Activated CD4-positive, alpha-beta T cell treated with anti-CD3 and anti-CD28 coated beads for 1 hour (primary cell): Measurements from ENCODE around the gene CUX1.

ENCODE experiments used
- DNase-seq: peaks from one replicate; pipeline ENCODE4 v3.0.0-alpha.2; 2020

The CUX1 gene

GRCh38 chr7:102262546-102262945 lies 445.1 kb downstream of the CUX1 start:
- DNase-seq = no peak

GRCh38 chr7:102264367-102264891 lies 447.0 kb downstream of the CUX1 start:
- no peak for DNase-seq

DNA sequence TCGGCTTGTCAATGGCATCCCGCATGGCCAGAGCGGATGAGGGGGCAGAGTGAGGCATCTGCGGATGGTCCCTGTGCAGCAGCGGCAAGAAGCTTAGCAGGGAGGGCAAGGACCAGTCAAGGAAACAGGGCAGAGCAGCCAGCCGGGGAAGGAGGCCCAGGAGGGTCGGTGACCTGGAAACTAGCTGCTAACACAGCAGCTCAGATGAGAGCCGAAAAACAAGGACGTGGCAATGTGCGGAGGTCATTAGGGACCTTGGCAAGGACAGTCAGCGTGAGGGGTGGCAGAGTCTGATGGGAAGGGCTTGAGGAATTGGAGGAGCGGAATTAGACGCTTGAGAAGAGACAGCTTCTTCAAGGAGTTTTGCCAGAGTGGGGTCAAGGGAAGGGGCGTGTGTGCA lies 449.1 kb downstream of the CUX1 start:
- DNase-seq = no peak

DNA sequence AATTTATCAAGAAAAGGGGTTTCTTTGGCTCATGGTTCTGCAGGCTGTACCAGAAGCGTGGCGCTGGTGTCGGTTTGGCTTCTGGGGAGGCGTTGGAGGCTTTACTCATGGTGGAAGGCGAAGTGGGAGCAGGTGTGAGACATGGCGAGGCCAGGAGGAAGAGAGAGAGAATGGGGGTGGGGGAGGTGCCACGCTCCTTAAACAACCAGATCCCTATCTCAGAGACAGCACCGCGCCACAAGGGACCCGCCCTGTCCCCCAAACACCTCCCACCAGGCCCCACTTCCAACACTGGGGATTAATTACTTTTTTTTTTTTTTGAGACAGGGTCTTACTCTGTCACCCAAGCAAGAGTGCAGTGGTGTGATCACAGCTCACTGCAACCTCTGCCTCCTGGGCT lies 451.2 kb downstream of the CUX1 start:
- no peak for DNase-seq

DNA sequence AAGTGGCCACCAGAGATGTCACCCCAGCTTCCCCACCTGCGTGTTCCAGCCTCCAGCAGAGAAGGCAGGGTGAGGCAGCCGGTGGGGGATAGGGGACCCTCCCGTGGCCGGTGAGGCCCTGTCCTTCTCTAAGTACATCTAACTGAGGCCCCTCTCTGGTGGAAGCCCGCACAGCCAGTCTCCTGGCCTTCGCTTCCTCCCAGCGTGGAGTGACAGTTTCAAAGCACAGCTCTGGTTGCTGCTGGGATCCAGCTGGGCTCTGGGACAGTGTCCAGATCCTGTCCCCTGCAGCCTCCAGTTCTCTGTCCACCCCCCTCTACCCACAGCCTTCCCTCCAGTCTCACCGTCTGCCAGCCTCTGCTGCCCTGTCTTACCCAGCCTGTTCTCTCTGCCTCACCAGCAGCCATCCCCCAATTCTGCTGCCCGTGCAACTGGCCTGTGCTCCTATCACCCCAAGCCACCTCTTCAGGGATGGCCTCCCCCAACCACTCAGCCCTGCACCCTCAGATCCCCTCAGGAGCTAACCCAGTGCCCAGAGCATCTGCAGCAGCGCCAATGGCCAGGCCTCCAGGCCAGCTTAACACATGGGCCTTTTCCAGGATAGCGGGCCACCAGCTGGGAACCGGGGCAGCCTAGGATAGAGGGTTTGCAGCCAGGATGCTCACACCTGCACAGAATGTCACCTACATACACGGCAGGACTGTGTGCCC lies 452.9 kb downstream of the CUX1 start:
- DNase-seq = no peak

DNA sequence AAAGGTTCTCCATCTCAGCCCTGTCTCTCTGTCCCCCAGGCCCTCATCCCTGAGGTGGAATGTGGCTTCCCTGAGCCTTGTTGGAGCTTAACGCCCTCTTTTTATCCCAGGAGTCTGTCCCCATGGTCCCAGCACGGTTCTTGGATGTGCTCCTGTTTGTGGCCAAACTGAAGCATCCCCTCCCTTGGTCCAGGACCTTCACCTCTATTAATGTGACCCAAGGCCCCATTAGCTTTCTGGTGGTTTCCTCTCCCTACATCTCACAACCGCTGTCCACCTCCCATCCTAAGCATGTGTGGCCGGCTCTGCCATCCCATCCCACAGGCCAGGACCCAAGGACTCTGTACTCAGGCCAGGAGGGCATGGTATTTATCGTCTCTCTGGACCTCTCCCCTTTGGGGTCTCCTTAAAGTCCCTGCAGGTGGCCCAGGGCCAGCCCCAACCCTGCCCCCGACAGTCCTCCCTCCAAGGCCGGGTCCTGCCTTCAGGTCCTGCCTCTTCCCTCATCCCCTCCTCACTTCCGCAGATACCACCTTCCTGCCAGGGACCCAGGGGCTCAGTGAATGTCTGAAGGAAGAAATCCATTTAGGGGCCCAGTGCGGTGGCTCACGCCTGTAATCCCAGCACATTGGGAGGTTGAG lies 453.9 kb downstream of the CUX1 start:
- DNase-seq = no peak

DNA sequence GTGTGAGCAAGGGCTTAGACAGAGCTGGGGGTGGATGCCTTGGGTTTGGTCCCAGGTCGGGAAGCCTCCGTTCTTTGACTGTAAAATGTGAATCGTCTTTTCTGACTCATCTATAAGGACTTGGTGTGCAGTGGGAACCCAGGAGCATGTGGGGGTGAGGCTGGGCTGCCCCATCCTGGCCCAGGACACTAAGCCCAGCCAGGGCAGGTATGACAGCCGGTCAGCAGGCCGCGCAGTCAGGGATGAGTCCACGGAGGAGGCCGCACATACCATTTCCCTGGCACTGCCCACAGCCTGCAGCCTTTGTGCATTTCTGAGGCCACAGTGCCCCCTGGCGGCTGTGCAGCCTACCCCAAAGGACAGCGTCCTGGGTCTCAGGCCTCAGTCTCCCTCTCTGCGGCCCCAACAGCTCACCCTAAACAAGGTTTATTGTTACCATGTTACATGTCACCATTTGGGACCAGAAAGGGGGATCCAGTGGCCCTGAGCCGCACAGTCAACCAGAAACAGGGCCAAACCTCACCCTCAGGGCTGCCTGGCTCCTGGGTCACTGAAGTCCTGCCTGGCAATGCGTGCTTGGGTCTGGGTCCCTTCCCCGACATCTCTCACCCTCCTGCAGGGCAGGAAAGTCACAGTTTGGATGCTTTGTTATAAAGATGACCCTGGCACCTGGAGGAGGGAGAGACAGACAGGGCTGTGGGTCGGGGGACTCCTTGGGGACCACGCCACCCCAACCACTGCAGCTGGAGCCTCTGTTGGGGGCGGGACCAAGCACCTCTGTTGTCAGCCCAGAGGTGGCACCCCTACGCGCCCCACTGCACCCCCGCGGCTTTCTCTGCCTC lies 454.9 kb downstream of the CUX1 start:
- peak; percentile 63 for DNase-seq

GRCh38 chr7:102272917-102273748 lies 455.7 kb downstream of the CUX1 start:
- no peak for DNase-seq

GRCh38 chr7:102273749-102274712 lies 456.6 kb downstream of the CUX1 start:
- no peak for DNase-seq

DNA sequence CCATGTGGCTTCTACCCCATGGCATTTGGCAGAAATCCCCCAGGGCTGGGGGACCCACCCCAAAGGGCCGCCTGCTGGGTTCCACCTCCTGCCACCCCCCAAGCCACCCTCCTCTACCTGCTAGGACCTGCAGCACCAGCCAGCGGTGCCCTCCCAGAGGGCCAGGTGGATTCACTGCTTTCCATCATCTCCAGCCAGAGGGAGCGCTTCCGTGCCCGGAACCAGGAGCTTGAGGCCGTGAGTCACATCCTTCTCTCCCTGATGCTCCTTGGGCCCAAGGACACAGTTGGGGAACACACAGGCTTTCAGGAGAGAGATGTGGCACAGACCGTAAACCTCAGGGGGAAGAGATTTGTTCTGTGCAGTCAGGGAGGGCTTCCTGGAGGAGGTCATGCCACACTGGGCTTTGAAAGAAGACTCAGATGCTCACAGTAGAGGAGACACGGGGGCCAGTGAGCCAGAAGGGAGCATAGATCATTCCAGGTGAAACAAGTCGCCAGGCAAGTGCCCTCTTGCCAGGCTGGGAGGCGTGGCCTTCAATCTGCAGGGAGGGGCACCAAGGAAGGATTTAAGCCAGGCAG lies 457.8 kb downstream of the CUX1 start:
- no peak for DNase-seq

GRCh38 chr7:102277901-102278300 lies 460.5 kb downstream of the CUX1 start:
- DNase-seq = no peak

- peak; percentile 46 for DNase-seq
These were observed 462.3 kb downstream of the CUX1 start for GRCh38 chr7:102279537-102280400.

- no peak for DNase-seq
These were observed 463.1 kb downstream of the CUX1 start for GRCh38 chr7:102280521-102280920.

- no peak for DNase-seq
These were observed 464.4 kb downstream of the CUX1 start for GRCh38 chr7:102281785-102282184.

DNA sequence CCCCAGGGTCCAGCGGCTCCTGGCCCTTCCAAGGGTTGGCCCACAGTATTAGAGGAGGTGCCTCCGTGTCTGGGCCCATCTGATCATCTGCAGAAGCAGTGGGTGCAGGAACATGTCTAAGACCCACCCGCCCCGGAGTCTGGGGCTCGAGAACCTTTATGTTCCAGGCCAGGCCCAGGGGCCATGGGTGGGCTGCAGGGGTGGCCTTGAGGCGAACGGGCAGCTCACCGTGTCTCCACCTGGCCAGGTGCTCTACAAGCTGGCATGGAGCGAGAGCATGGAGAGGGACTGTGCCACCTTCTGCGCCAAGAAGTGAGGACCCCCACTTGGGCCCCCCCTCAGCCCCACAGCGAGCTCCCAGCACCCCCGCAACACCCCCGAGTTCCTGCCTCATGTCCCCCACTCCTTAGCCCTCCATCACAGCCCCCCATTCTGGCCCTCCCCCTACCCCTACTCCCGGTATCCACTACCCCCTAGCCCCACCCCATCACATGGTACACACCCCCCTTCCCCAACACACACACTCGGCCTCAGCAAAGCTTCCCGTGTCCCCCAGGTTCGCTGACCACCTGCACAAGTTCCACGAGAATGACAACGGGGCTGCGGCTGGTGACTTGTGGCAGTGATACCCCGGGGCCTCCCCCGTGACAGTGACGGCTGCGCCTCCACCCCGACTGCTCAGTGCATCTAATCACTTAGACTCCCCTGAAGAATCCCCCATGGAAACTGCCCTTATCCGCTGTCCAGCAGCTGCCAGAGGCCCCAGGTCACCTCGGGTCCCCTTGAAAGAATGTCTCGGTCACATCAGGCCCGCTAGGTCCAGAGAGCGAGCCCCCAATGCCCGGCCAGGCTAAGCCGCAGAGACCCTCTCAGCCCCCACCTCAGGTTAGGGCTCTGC lies 465.3 kb downstream of the CUX1 start:
- no peak for DNase-seq

- DNase-seq = no peak
These were observed 466.2 kb downstream of the CUX1 start for GRCh38 chr7:102283477-102284189.

DNA sequence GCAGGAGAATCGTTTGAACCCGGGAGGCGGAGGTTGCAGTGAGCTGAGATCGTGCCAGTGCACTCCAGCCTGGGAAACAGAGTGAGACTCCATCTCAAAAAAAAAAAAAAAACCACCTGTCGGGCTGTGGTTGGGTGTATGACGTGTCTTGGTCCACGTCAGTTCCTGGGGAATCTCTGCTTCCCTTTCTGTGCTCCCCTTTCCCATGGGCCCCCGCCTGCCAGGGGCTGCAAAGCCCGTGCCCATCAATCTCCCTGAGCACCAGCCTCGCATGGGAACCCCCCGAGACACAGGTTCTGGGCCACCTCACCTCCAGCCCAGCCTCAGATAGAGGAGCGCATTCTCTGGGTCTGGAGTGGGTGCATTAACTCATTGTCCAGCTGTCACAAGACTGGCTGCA lies 467.0 kb downstream of the CUX1 start:
- no peak for DNase-seq

DNA sequence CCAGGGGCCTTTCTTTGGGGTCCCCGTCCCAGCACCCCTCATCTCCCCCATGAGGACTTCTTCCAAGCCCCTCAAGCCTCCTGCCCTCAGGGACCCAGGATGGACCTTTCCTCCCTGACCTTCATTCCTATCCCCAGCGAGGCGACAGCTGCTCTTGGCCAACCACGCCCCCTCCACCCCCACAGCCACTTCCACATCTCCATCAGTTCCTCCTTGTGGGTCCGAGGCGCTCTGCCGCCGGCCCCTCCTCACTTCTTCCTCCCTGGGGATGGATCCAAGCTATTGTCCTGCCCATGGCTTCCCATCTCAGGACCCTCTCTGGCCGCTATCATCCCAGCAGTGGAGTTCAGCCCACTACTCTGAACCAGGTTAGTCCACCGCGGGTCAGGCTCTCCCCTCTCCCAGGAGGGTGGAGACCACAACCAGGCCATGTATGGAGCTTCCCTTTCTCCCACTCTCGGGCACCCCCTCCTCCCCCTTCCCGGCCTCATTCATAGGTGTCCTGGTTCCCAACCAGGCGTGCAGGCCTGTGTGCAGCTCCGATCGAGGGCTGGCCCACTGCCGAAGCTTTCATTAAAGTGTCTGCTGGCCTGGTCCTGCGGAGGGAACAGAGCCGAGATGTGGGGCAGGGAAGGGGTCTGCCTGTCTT lies 467.6 kb downstream of the CUX1 start:
- no peak for DNase-seq
